BJ (cell line): ENCODE data around the gene PRR29. TPM values are rescaled to one million over a fixed set of nuclear protein-coding genes. Genes with fewer than 3 reads are reported as not detected.

Experiments
- CTCF ChIA-PET: fragments of 350-600 bp; formaldehyde crosslinking; extraction: SDS; loops from one replicate; lab custom pipeline; 2021; ENCODE audit warnings: antibody characterized with exemption, inconsistent platforms; lab: Yijun Ruan, JAX
- POLR2A ChIA-PET: fragments of 300-600 bp; sonication (Branson Sonifier 250); formaldehyde crosslinking; extraction: SDS; loops from one replicate; lab custom pipeline; 2021; ENCODE audit warnings: antibody characterized with exemption; lab: Charles Lee
- DNase-seq: peaks from one replicate; pipeline ENCODE4 v3.0.0-alpha.2; 2011; ENCODE audit warnings: low read depth
- H3K27me3 ChIP-seq: 2 replicates; pipeline ENCODE4 v1.6.0; 2011; ENCODE audit warnings: low read length; ENCODE audit not compliant: control insufficient read depth, insufficient read depth
- H3K36me3 ChIP-seq: 2 replicates; pipeline ENCODE4 v1.5.1; 2011; ENCODE audit warnings: low read length; ENCODE audit not compliant: control insufficient read depth, insufficient read depth
- H3K4me3 ChIP-seq: 2 replicates; pipeline ENCODE4 v1.5.1; 2011; ENCODE audit warnings: low read depth, mild to moderate bottlenecking, control low read depth, low read length
- polyA plus RNA-seq: library from polyadenylated mRNA; depleted of rRNA; stranded (reverse); fragments of >200 nt; gene quantifications from 2 replicates; pipeline ENCODE4 v1.2.3, GENCODE V29; 2011
- TF ChIP-seq, protein P1 (sequence below): IDR thresholded peaks from 2 replicates; pipeline ENCODE4 v1.5.1; 2011; ENCODE audit warnings: low read depth, mild to moderate bottlenecking, control low read depth, inconsistent platforms, low read length, moderate library complexity; ENCODE audit not compliant: insufficient read depth

Gene PRR29
- polyA plus RNA-seq, 1 experiment: 0.21 TPM

DNA sequence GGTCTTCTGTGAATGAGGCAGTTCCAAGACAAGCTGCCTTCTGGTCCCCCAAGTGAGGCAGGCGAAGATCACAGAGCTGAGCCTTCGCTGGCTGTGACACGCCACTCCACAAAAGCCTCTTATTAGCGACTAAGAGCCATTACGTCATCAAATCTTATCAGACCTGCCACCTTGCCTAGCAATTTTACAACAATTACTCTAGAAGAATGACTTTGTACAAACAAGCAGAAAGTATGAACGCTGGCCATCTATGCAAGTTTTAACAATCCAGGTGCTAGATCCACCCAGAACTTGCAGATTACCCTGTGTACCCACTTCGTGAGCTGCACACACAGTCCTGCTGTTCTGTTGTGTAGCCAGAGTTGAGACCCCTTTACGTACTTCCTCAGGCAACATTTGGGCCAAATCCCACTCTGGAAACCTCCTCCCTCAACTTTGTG, 26.1 kb downstream of the PRR29 start:
- ChIA-PET CTCF (interaction anchor here (0.8 to 9.0 kb wide), 14 partner anchors 7 to 114 kb away, joined by 3 to 388 read pairs (median 12); partner anchors contain the start of genes CD79B, CSHL1, ERN1 and GH1), POLR2A (no interaction called here)

DNA sequence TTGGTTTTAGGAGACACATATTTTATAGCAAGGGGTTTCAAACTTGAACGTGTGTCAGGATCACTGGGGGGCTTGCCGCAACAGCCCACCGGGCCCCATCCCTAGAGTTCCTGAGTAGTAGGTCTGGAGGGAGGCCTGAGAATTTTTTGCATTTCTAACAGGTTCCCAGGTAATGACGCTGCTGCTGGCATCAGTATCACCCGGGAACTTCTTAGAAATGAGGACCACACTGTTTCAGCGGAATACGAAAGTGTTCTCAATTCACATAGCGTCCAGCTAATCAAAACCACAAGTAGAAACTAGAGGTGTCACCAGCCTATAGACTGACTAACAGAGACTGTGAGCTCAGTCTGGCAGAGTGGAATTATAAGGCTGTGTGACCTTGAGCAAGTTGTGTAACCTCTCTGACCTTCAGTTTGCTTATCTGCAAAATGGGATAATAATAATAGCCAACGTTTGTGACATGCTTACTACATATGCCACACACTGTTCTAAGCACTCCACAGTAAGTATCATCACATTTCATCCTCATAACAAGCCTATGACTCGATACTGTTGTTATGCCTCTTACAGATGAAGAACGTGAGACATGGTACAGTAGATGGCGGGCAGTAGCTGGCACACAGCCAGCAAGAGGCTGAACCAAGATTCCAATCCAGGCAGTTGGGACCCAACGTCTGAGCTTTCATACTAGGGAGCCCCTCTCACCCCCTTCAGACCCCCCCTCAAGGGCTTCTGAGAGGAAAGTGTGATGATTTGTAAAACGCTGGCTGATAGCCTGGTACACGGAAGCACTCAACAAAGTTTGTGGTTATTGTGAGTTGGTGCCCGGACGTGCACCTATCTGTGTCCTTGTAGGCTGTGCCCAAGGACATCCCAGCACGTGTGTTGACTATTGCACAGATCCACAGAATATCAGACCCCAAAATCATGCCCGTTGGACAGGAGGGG, 26.9 kb downstream of the PRR29 start:
- Histone ChIP-seq H3K27me3 (no peaks in the 10 kb centered on the region), H3K36me3 (no peaks in the 10 kb centered on the region), H3K4me3 (no peak overlapping the region)
- DNase-seq: no peak
- CTCF ChIA-PET: interaction anchor here (0.7 to 9.0 kb wide), 41 partner anchors 8 to 276 kb away, joined by 3 to 388 read pairs (median 5); partner anchors contain the start of genes CD79B, CSHL1, ERN1 and GH1
- POLR2A ChIA-PET: no interaction called here
- TF ChIP-seq, protein P1, sequence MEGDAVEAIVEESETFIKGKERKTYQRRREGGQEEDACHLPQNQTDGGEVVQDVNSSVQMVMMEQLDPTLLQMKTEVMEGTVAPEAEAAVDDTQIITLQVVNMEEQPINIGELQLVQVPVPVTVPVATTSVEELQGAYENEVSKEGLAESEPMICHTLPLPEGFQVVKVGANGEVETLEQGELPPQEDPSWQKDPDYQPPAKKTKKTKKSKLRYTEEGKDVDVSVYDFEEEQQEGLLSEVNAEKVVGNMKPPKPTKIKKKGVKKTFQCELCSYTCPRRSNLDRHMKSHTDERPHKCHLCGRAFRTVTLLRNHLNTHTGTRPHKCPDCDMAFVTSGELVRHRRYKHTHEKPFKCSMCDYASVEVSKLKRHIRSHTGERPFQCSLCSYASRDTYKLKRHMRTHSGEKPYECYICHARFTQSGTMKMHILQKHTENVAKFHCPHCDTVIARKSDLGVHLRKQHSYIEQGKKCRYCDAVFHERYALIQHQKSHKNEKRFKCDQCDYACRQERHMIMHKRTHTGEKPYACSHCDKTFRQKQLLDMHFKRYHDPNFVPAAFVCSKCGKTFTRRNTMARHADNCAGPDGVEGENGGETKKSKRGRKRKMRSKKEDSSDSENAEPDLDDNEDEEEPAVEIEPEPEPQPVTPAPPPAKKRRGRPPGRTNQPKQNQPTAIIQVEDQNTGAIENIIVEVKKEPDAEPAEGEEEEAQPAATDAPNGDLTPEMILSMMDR: no peak

More for the DNA sequence above, 26.1 kb downstream of the PRR29 start:
- Histone ChIP-seq H3K27me3 (no peaks in the 10 kb centered on the region), H3K4me3 (no peak overlapping the region), H3K36me3 (no peaks in the 10 kb centered on the region)
- TF ChIP-seq, protein P1: no peak
- no peak for DNase-seq

DNA sequence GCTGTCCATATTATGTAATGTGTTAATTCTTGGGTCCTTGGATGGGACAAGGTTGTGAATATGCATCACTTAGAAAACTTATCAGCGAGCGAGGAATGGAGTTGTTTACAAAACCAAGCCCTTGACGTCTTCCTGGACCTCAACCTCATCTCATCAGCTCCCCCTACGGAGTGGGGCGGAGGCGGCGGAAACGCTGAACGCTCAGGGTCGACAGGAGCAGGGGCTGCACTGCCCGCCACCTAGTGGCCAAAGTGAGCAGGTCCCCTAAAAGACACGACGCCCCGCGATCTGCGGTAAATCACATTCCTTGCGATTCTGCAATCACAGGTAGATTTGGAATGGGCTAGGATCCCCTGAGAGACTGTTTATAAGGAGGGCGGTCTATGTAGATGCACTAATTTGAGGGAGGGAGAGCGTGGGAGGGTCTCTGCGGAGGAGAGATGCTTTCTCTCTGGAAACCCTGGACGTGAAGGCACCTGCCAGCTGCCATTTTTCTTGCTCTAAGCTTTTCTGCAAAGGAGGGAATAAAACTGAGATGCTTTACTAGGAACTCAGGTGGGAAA, 27.7 kb downstream of the PRR29 start:
- ChIA-PET POLR2A (no interaction called here), CTCF (interaction anchor here (0.7 to 9.0 kb wide), 42 partner anchors 9 to 275 kb away, joined by 3 to 388 read pairs (median 5); partner anchors contain the start of genes CD79B, CSHL1, ERN1 and GH1)
- H3K36me3 ChIP-seq: no peaks in the 10 kb centered on the region
- DNase-seq: no peak
- H3K4me3 ChIP-seq: no peak overlapping the region
- TF ChIP-seq, protein P1: peak; percentile 96
- no peaks in the 10 kb centered on the region for H3K27me3 ChIP-seq

DNA sequence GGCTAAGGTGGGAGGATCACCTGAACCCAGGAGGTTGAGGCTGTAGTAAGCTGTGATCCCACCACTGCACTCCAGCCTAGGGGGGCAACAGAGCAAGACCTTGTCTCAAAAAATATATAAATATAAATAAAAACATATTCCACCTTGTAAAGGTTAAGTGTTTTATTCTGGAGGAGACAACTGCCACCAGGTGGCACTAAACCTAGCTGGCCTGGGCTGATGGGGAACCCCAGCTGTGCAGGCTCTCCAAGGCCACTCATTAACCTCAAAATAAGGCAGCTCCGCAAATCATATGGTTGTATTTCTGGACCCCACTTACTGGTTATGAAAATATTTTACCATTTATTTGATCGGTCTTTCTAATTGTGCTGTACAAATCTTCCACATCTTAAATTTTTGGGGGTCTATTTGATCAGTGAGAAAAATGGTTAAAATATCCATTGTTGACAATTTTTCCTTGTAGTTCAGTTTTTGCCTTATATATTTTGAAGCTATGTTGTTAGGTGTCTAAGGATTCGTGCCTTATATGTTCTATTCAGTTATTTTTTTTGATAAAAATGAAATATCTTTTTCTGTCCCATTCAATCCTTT, 30.8 kb downstream of the PRR29 start:
- ChIA-PET CTCF (interaction anchor here (0.5 to 9.0 kb wide), 43 partner anchors 9 to 596 kb away, joined by 3 to 388 read pairs (median 6); partner anchors contain the start of genes CSHL1, ERN1, GH1 and ICAM2), POLR2A (interaction anchor here (0.9 kb wide), 1 partner anchor 105 kb away, joined by 5 read pairs; no protein-coding TSS in a partner anchor)
- H3K36me3 ChIP-seq: no peaks in the 10 kb centered on the region
- no peak for DNase-seq
- no peak overlapping the region for H3K4me3 ChIP-seq
- TF ChIP-seq, protein P1: peak; percentile 80
- H3K27me3 ChIP-seq: no peaks in the 10 kb centered on the region
